AG04449 (cell line): Measurements from ENCODE around the gene TMEM51.

Experiments
- CTCF ChIA-PET: fragments of 350-600 bp; formaldehyde crosslinking; extraction: SDS; loops from one replicate; lab custom pipeline; 2021; ENCODE audit warnings: antibody characterized with exemption; lab: Yijun Ruan, JAX
- POLR2A ChIA-PET: fragments of 400-600, 350-600 bp; formaldehyde crosslinking; extraction: SDS; loops from one replicate; lab custom pipeline; 2020; ENCODE audit warnings: antibody characterized with exemption, inconsistent platforms; lab: Yijun Ruan, JAX
- DNase-seq: peaks from one replicate; pipeline ENCODE4 v3.0.0-alpha.2; 2010; ENCODE audit warnings: low read depth, low spot score
- H3K4me3 ChIP-seq: 2 replicates; pipeline ENCODE4 v1.5.1; 2011; ENCODE audit warnings: low read depth, mild to moderate bottlenecking, control low read depth, low read length
- CTCF ChIP-seq: IDR thresholded peaks from one replicate; pipeline ENCODE4 v1.5.1; 2011; ENCODE audit warnings: mild to moderate bottlenecking, moderate library complexity, low read length, control low read depth, inconsistent platforms; ENCODE audit not compliant: insufficient read depth; ENCODE audit errors: missing control alignments

Gene TMEM51

DNA sequence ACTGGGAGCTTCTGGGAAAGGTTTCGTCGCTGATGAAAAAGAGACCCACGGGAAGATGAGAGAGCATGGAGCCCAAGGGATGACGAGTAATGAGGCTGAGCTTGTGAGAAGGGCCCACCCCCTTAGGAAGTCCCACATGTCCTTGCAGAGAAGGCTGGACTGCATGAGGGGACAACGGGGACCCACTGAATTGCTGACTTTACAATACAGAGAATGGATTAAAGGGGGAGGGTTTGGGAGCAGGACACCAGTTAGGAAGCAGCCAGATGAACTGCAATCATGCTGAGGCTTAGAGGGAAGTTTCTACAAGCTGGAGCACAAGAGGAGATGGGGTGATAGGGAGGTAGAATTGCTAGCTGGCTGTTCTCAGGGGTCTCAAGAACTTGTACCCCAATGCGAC is 5.5 kb upstream of the TMEM51 start:
- TF ChIP-seq CTCF: no peak
- no peak overlapping the region for H3K4me3 ChIP-seq
- ChIA-PET POLR2A (no interaction called here), CTCF (interaction anchor here (1.0 to 3.2 kb wide), 4 partner anchors 9 to 125 kb away, joined by 3 to 18 read pairs (median 4); no protein-coding TSS in a partner anchor)
- no peak for DNase-seq

GRCh38 chr1:15148475-15148874 is 5.1 kb upstream of the TMEM51 start:
- ChIA-PET CTCF (interaction anchor here (1.0 to 3.2 kb wide), 4 partner anchors 8 to 124 kb away, joined by 3 to 18 read pairs (median 4); no protein-coding TSS in a partner anchor), POLR2A (interaction anchor here (0.6 kb wide), 1 partner anchor 340 kb away, joined by 3 read pairs; no protein-coding TSS in a partner anchor)
- DNase-seq: no peak
- TF ChIP-seq CTCF: no peak
- H3K4me3 ChIP-seq: no peak overlapping the region

DNA sequence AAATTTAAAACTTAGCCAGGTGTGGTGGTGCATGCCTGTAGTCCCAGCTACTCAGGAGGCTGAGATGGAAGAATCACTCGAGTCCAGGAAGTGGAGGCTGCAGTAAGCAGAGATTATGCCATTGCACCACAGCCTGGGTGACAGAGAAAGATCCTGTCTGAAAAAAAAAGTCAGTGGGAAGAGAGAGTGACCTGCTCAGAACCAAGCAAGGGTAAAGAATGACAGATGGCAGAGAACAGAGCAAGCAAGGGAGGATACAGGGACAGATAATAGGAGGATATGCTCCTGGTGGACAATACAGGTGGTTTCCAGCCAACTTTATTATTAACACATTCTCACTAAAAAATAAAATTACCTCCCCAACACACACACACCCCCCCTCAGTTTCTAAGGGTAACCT is 4.6 kb upstream of the TMEM51 start:
- no peak overlapping the region for H3K4me3 ChIP-seq
- no peak for DNase-seq
- POLR2A ChIA-PET: interaction anchor here (0.6 kb wide), 1 partner anchor 340 kb away, joined by 3 read pairs; no protein-coding TSS in a partner anchor
- CTCF ChIA-PET: interaction anchor here (1.0 to 10.9 kb wide), 3 partner anchors 19 to 124 kb away, joined by 3 to 186 read pairs (median 18); no protein-coding TSS in a partner anchor
- TF ChIP-seq CTCF: no peak

GRCh38 chr1:15150376-15150775 is 3.2 kb upstream of the TMEM51 start:
- ChIA-PET CTCF (interaction anchor here (1.1 to 10.9 kb wide), 12 partner anchors 10 to 159 kb away, joined by 3 to 186 read pairs (median 14); no protein-coding TSS in a partner anchor), POLR2A (no interaction called here)
- TF ChIP-seq CTCF: no peak
- DNase-seq: no peak
- no peak overlapping the region for H3K4me3 ChIP-seq

GRCh38 chr1:15151377-15151806 is 2.2 kb upstream of the TMEM51 start:
- ChIA-PET CTCF (interaction anchor here (0.8 to 10.9 kb wide), 24 partner anchors 8 to 158 kb away, joined by 3 to 186 read pairs (median 5); no protein-coding TSS in a partner anchor), POLR2A (no interaction called here)
- no peak overlapping the region for H3K4me3 ChIP-seq
- TF ChIP-seq CTCF: no peak
- no peak for DNase-seq

DNA sequence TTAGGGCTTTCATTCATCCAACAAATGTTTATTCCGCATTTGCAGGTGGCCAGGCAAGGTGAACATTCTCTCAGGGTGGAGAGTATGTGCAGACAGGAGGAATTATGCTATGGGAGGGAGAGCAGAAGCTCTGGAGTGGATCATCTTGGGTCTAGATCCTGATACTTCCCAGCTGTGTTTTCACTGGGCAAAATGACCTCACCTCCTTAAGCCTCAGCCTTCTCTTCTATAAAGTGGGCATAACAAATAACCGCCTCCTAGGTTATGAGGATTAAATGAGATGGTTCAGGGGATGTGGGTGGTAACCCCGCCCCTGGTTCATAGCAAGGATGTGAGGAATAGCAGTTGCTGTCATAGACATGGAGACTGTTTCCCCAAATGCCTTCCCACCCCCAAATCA is 1.7 kb upstream of the TMEM51 start:
- no peak for DNase-seq
- H3K4me3 ChIP-seq: no peak overlapping the region
- ChIA-PET POLR2A (no interaction called here), CTCF (interaction anchor here (0.8 to 10.9 kb wide), 25 partner anchors 9 to 157 kb away, joined by 3 to 186 read pairs (median 5); no protein-coding TSS in a partner anchor)
- no peak for TF ChIP-seq CTCF
